MM.1S (cell line): ENCODE results near the gene SKAP2.

Experiments used
- DNase-seq: peaks from one replicate; pipeline ENCODE4 v3.0.0-alpha.2; 2015
- H2AFZ ChIP-seq: fragments of 300-600 bp; sonication (generic); 2 replicates; pipeline ENCODE4 v1.6.0; 2016; ENCODE audit warnings: antibody characterized with exemption, low read length
- H3F3A ChIP-seq: fragments of 300-600 bp; sonication (generic); 2 replicates; pipeline ENCODE4 v1.6.1; 2016; ENCODE audit warnings: mild to moderate bottlenecking, antibody characterized with exemption, low read length, moderate library complexity, mixed read lengths; ENCODE audit not compliant: insufficient read depth
- H3K27ac ChIP-seq: fragments of 300-600 bp; sonication (generic); 2 replicates; pipeline ENCODE4 v1.5.1; 2016; ENCODE audit warnings: mild to moderate bottlenecking, low read length
- H3K27me3 ChIP-seq: fragments of 300-600 bp; sonication (generic); replicated peaks from 2 replicates; pipeline ENCODE4 v1.6.0; 2016; ENCODE audit warnings: low read length; ENCODE audit not compliant: insufficient read depth
- H3K36me3 ChIP-seq: fragments of 300-600 bp; sonication (generic); replicated peaks from 2 replicates; pipeline ENCODE4 v1.6.1; 2016; ENCODE audit warnings: mild to moderate bottlenecking, low read length, mixed read lengths; ENCODE audit not compliant: insufficient read depth
- H3K4me1 ChIP-seq: fragments of 300-600 bp; sonication (generic); 2 replicates; pipeline ENCODE4 v1.6.1; 2016; ENCODE audit warnings: low read length, mixed read lengths
- H3K4me2 ChIP-seq: fragments of 300-600 bp; sonication (generic); 2 replicates; pipeline ENCODE4 v1.6.0; 2016; ENCODE audit warnings: low read depth, low read length
- H3K4me3 ChIP-seq: fragments of 300-600 bp; sonication (generic); 2 replicates; pipeline ENCODE4 v1.5.1; 2016; ENCODE audit warnings: low read length, mixed read lengths
- H3K79me2 ChIP-seq: fragments of 300-600 bp; sonication (generic); 2 replicates; pipeline ENCODE4 v1.6.1; 2016; ENCODE audit warnings: mixed run types, low read length, mixed read lengths
- H3K9ac ChIP-seq: fragments of 300-600 bp; sonication (generic); 2 replicates; pipeline ENCODE4 v1.6.1; 2016; ENCODE audit warnings: low read length, mixed read lengths
- H3K9me2 ChIP-seq: fragments of 300-600 bp; sonication (generic); replicated peaks from 2 replicates; pipeline ENCODE4 v1.6.1; 2016; ENCODE audit warnings: mild to moderate bottlenecking, low read length, mixed read lengths; ENCODE audit not compliant: insufficient read depth
- H3K9me3 ChIP-seq: fragments of 300-600 bp; sonication (generic); replicated peaks from 2 replicates; pipeline ENCODE4 v1.6.1; 2016; ENCODE audit warnings: mild to moderate bottlenecking, low read length, mixed read lengths; ENCODE audit not compliant: insufficient read depth
- H4K20me1 ChIP-seq: fragments of 300-600 bp; sonication (generic); 2 replicates; pipeline ENCODE4 v1.6.1; 2016; ENCODE audit warnings: mild to moderate bottlenecking, low read length, moderate library complexity, mixed read lengths; ENCODE audit not compliant: insufficient read depth
- EZH2 ChIP-seq: fragments of 300-600 bp; sonication (generic); optimal IDR thresholded peaks from 2 replicates; pipeline ENCODE3; 2017; ENCODE audit warnings: low read depth, mild to moderate bottlenecking, antibody characterized with exemption, low read length, mixed read lengths
- EZH2phosphoT487 ChIP-seq: fragments of 300-600 bp; sonication (generic); IDR thresholded peaks from 2 replicates; pipeline ENCODE4 v1.6.1; 2018; ENCODE audit warnings: antibody characterized with exemption, low read length
- TF ChIP-seq, protein P1 (sequence below): fragments of 300-600 bp; sonication (generic); IDR thresholded peaks from 2 replicates; pipeline ENCODE4 v1.5.1; 2016; ENCODE audit warnings: antibody characterized with exemption, low read length, mixed read lengths

Gene SKAP2

GRCh38 chr7:26627891-26628341 lies 236.5 kb downstream of the SKAP2 start:
- no peaks in the 10 kb centered on the region for H4K20me1 ChIP-seq
- H3K4me3 ChIP-seq: no peak overlapping the region
- H2AFZ ChIP-seq: no peak overlapping the region
- no peak overlapping the region for H3K27ac ChIP-seq
- H3K27me3 ChIP-seq: no peaks in the 10 kb centered on the region
- H3K9ac ChIP-seq: no peak overlapping the region
- H3K4me1 ChIP-seq: no peaks in the 10 kb centered on the region
- TF ChIP-seq, protein P1, sequence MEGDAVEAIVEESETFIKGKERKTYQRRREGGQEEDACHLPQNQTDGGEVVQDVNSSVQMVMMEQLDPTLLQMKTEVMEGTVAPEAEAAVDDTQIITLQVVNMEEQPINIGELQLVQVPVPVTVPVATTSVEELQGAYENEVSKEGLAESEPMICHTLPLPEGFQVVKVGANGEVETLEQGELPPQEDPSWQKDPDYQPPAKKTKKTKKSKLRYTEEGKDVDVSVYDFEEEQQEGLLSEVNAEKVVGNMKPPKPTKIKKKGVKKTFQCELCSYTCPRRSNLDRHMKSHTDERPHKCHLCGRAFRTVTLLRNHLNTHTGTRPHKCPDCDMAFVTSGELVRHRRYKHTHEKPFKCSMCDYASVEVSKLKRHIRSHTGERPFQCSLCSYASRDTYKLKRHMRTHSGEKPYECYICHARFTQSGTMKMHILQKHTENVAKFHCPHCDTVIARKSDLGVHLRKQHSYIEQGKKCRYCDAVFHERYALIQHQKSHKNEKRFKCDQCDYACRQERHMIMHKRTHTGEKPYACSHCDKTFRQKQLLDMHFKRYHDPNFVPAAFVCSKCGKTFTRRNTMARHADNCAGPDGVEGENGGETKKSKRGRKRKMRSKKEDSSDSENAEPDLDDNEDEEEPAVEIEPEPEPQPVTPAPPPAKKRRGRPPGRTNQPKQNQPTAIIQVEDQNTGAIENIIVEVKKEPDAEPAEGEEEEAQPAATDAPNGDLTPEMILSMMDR: no peak
- TF ChIP-seq EZH2: no peak
- TF ChIP-seq EZH2phosphoT487: no peak
- H3K4me2 ChIP-seq: no peak overlapping the region
- H3K9me3 ChIP-seq: no peaks in the 10 kb centered on the region
- no peaks in the 10 kb centered on the region for H3K9me2 ChIP-seq
- DNase-seq: no peak
- H3K79me2 ChIP-seq: no peaks in the 10 kb centered on the region
- H3F3A ChIP-seq: no peaks in the 10 kb centered on the region
- H3K36me3 ChIP-seq: no peaks in the 10 kb centered on the region

DNA sequence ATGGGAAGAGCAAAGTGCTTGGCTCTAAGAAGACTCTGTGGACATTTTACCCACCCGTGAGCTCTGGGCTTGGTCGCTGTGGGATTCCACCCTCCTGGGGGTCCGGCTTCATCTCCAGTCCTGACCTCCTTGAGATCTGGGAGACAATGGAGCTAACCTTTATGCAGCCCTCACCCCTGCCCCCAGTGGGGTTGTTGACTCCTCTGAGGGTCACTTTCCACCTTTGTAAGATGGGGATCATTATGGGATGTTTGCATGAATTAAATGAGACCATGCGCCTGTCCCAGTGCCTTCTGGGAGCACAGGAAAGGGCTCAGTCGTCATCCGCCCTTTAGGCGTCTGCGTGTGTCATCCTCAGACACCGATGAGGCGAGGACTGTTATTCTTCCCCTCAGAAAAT lies 237.2 kb downstream of the SKAP2 start:
- Histone ChIP-seq H3F3A (no peaks in the 10 kb centered on the region), H3K27me3 (no peaks in the 10 kb centered on the region), H3K4me3 (no peak overlapping the region), H3K79me2 (no peaks in the 10 kb centered on the region), H3K36me3 (no peaks in the 10 kb centered on the region), H3K27ac (no peak overlapping the region), H3K4me1 (no peaks in the 10 kb centered on the region), H2AFZ (no peak overlapping the region), H3K9me2 (no peaks in the 10 kb centered on the region), H3K9me3 (no peaks in the 10 kb centered on the region), H3K9ac (no peak overlapping the region), H4K20me1 (no peaks in the 10 kb centered on the region), H3K4me2 (no peak overlapping the region)
- TF ChIP-seq, protein P1: no peak
- TF ChIP-seq EZH2 (no peak), EZH2phosphoT487 (no peak)
- DNase-seq: no peak

DNA sequence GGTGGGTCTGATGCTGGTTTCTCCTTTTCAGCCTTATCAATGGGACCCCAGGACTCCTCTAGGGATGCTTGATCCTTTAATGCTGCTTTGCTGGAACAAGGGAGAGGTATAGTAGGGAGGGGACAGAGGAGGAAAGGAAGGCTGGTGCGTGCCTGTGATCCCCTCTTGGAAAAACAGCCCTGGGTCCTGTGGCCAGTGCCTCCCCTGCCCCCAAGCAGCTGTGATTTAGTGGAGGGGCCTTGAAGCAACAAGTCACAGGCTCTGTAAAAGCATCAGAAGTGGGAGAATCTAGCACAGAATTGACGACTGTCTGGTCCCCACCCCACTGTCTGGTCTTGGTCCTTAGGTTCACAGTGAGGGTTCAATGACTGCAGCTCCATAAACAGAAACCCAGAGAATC lies 237.7 kb downstream of the SKAP2 start:
- Histone ChIP-seq H4K20me1 (no peaks in the 10 kb centered on the region), H2AFZ (no peak overlapping the region), H3K36me3 (no peaks in the 10 kb centered on the region), H3K79me2 (no peaks in the 10 kb centered on the region), H3F3A (no peaks in the 10 kb centered on the region), H3K4me3 (no peak overlapping the region), H3K9ac (no peak overlapping the region), H3K27ac (no peak overlapping the region), H3K4me2 (no peak overlapping the region), H3K9me2 (no peaks in the 10 kb centered on the region), H3K9me3 (no peaks in the 10 kb centered on the region), H3K27me3 (no peaks in the 10 kb centered on the region), H3K4me1 (no peaks in the 10 kb centered on the region)
- TF ChIP-seq, protein P1: no peak
- TF ChIP-seq EZH2 (no peak), EZH2phosphoT487 (no peak)
- DNase-seq: no peak
